ENCODE data around the gene DNHD1. TPM values are rescaled to one million over a fixed set of nuclear protein-coding genes. Genes with fewer than 3 reads are reported as not detected.
A peak's percentile ranks its signal among the peaks of the same experiment; 100 is the strongest.

The DNHD1 gene
- total and polyA plus RNA-seq, 5 donors, result 5.4 to 10.9 (median 7.0) TPM

DNA sequence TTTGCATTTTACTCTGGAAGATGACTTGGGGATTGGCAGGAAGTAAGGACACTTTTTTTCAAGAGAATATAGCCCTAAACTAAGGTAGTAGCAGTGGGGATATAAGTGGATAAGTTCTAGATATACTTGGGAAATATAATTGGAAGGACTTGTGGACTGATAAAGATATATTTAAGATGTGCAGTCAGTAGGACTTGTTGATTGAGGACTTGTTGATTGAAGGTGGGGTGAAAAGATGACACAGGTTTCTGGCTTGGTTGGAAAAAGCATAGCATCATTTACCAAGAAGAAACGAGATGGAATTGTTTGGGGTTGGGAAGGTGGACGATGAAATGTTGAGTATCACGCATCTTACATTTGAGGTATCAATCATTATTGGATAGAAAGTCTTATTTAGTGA lies 116.4 kb downstream of the DNHD1 start:
- H3K4me3 ChIP-seq (ENCODE audit: low read length), result no peak overlapping the region
- H3K9me3 ChIP-seq (ENCODE audit: control insufficient read depth, low read length), result no peaks in the 10 kb centered on the region
- DNase-seq, result no peak
- ATAC-seq, result no peak
- H3K27ac ChIP-seq (ENCODE audit: low read length), result no peak overlapping the region
- intact Hi-C loops (cut with DNase I), result loop anchor here in 3 of 4 donors (2.0 to 5.0 kb wide), 2 partner anchors 69 kb away; partner anchors contain the start of gene MRPL17 (in 3 of the 3)
- WGBS, result 96% methylated on average over 3 of the region's 3 CpGs
- no peaks in the 10 kb centered on the region for H3K27me3 ChIP-seq (ENCODE audit: control insufficient read depth, insufficient read depth)
- peaks cover 2% of the 10 kb centered on the region for H3K4me1 ChIP-seq (ENCODE audit: control insufficient read depth, insufficient read depth, low read length)

DNA sequence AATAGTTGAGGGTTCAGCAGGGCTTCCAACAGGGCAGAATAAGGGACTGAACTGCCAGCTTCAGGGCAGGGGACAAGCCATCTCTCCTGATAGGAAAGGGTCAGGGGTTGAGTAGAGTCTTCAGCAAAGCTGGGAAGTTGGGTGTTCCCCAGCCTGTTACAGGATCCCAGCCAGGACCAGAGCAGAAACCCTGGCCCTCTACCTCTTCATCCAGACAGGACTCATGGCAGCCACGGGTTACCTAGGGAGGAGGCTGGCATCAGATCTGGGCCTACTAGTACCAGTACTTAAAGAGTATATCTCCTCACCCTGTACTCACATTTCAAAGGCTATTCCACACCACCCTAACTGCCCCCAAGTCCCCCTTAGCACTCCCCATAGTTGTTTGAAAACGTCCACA lies 117.4 kb downstream of the DNHD1 start:
- H3K9me3 ChIP-seq (ENCODE audit: control insufficient read depth, low read length), result no peaks in the 10 kb centered on the region
- peaks cover 2% of the 10 kb centered on the region for H3K4me1 ChIP-seq (ENCODE audit: control insufficient read depth, insufficient read depth, low read length)
- ATAC-seq, result no peak
- no peak overlapping the region for H3K27ac ChIP-seq (ENCODE audit: low read length)
- WGBS, result 88% methylated on average over 2 of the region's 2 CpGs
- DNase-seq, result no peak
- H3K27me3 ChIP-seq (ENCODE audit: control insufficient read depth, insufficient read depth), result no peaks in the 10 kb centered on the region
- intact Hi-C loops (cut with DNase I), result loop anchor here in 2 of 4 donors (5.0 kb wide), 1 partner anchor 68 kb away; the partner anchor contains the start of gene MRPL17 (in 2 of the 2)
- H3K4me3 ChIP-seq (ENCODE audit: low read length), result no peak overlapping the region

DNA sequence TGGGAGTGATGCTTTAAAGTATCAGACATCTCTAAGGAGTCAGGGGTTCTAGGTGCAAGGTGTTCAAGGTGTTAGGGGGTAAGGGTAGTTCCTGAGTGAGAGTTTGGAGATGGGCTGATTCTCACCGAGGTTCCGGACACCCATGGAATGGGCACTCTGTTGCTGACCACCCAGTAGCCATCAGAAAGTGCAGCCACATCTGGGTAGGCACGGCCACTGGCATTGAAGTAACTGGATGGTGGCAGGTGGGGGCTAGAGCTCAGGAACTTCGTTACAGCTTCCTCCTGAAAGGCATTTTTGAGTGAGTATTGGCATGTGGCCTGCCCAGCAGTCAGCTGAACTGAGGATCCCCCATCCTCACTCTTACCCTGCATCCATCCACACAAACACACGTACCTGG lies 118.0 kb downstream of the DNHD1 start:
- DNase-seq, result no peak
- Histone ChIP-seq H3K4me1 (ENCODE audit: control insufficient read depth, insufficient read depth, low read length) (peaks cover 2% of the 10 kb centered on the region), H3K27ac (ENCODE audit: low read length) (no peak overlapping the region), H3K4me3 (ENCODE audit: low read length) (no peak overlapping the region), H3K27me3 (ENCODE audit: control insufficient read depth, insufficient read depth) (no peaks in the 10 kb centered on the region), H3K9me3 (ENCODE audit: control insufficient read depth, low read length) (no peaks in the 10 kb centered on the region)
- 95% methylated on average over 5 of the region's 5 CpGs for WGBS
- no peak for ATAC-seq
- intact Hi-C loops (cut with DNase I), result no loop called here

DNA sequence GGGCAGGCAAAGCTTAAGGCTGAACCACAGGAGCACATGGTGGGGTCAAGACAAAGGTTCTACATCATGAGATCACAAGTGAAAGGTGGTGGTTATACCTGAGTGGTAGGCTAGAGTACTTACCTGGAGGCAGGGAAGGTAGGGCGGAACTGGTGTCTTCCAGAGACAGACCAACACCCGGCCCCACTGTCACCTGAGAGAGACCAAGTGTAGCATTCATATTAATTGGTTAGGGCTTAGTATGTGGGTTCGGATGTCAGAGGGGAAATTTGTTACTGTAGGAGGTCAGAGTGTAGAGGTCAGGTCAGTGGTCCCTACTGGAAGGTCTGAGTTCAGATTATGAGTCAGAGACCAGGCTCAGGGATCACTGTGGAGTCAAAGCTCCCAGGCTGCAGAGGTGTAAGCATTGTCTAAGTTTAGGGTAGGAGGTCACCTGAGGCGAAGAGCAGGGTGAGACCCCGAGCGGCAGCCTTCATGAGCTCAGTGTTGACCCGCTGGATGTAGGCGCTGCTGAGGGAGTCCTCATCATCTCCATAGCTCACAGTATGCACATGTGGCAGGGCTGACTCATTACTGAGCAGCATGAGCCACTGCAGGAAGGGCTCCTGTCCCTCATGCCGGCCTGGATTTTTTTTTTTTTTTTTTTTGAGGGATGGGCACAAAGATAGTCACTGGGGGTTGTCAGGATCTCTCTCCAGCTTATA lies 119.0 kb downstream of the DNHD1 start:
- WGBS, result 95% methylated on average over 9 of the region's 9 CpGs
- H3K9me3 ChIP-seq (ENCODE audit: control insufficient read depth, low read length), result no peaks in the 10 kb centered on the region
- no peak for ATAC-seq
- intact Hi-C loops (cut with DNase I), result no loop called here
- H3K4me3 ChIP-seq (ENCODE audit: low read length), result no peak overlapping the region
- H3K27ac ChIP-seq (ENCODE audit: low read length), result no peak overlapping the region
- peaks cover 2% of the 10 kb centered on the region for H3K4me1 ChIP-seq (ENCODE audit: control insufficient read depth, insufficient read depth, low read length)
- no peaks in the 10 kb centered on the region for H3K27me3 ChIP-seq (ENCODE audit: control insufficient read depth, insufficient read depth)
- DNase-seq, result no peak

DNA sequence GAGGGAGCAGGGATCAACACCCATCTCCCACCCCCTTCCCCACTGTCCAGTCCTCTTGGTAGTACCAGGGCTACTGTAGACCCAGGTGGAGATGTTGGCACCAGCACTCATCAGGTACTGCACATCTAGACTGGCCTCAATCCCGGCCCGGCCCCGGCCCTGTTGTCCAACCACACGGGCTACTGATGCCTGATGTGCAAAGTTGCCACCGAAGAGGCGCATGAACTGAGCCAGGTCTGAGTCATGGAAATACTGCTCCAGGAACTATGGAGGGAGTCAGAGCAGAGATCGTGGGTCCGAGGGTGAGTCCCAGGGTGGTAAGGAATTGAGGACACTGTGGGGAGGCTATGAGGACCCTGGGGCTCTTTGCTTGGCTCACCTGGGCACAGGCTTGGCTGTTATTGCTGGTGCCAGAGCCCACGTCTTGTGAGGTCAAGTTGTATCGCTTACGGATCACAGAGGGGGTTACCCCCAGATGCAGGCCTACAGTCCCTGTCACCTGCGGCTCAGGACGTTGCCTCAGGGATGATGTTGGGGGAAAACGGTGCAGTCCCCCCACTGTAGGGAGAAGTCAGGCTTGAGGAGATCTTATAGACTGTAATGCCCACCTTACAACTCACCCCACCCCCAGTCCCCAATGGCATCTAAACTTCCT lies 119.6 kb downstream of the DNHD1 start:
- Histone ChIP-seq H3K27me3 (ENCODE audit: control insufficient read depth, insufficient read depth) (no peaks in the 10 kb centered on the region), H3K4me3 (ENCODE audit: low read length) (no peak overlapping the region), H3K4me1 (ENCODE audit: control insufficient read depth, insufficient read depth, low read length) (peaks cover 2% of the 10 kb centered on the region), H3K27ac (ENCODE audit: low read length) (no peak overlapping the region), H3K9me3 (ENCODE audit: control insufficient read depth, low read length) (no peaks in the 10 kb centered on the region)
- intact Hi-C loops (cut with DNase I), result no loop called here
- 93% methylated on average over 14 of the region's 14 CpGs for WGBS
- DNase-seq, result peak in 1 of 3 donors; percentile 40
- no peak for ATAC-seq

DNA sequence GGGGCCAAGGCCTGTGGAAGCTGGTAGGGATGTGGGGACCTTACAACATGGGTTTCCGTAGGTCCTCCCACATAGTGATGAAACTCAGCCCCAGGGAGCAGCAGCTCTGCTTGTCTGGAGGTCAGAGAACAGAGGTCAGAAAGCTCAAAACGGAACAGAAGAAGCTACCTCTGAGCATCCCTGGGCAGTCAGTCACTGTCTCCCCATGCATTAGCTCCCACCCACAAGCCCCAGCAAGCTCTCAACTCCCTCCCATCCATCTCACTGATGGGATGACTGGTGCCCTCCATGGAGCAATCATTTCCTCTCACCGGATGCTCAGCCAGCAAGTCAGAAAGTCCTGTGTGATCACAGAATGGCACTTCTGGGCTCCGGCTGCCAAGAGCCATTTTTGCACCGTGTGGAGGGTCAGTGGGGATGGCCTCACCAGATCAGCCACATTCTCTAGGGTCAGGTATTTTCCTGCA lies 120.3 kb downstream of the DNHD1 start:
- DNase-seq, result no peak
- intact Hi-C loops (cut with DNase I), result no loop called here
- no peak for ATAC-seq
- no peak overlapping the region for H3K27ac ChIP-seq (ENCODE audit: low read length)
- H3K4me3 ChIP-seq (ENCODE audit: low read length), result no peak overlapping the region
- H3K4me1 ChIP-seq (ENCODE audit: control insufficient read depth, insufficient read depth, low read length), result peaks cover 2% of the 10 kb centered on the region
- no peaks in the 10 kb centered on the region for H3K27me3 ChIP-seq (ENCODE audit: control insufficient read depth, insufficient read depth)
- H3K9me3 ChIP-seq (ENCODE audit: control insufficient read depth, low read length), result no peaks in the 10 kb centered on the region
- WGBS, result 77% methylated on average over 5 of the region's 5 CpGs

DNA sequence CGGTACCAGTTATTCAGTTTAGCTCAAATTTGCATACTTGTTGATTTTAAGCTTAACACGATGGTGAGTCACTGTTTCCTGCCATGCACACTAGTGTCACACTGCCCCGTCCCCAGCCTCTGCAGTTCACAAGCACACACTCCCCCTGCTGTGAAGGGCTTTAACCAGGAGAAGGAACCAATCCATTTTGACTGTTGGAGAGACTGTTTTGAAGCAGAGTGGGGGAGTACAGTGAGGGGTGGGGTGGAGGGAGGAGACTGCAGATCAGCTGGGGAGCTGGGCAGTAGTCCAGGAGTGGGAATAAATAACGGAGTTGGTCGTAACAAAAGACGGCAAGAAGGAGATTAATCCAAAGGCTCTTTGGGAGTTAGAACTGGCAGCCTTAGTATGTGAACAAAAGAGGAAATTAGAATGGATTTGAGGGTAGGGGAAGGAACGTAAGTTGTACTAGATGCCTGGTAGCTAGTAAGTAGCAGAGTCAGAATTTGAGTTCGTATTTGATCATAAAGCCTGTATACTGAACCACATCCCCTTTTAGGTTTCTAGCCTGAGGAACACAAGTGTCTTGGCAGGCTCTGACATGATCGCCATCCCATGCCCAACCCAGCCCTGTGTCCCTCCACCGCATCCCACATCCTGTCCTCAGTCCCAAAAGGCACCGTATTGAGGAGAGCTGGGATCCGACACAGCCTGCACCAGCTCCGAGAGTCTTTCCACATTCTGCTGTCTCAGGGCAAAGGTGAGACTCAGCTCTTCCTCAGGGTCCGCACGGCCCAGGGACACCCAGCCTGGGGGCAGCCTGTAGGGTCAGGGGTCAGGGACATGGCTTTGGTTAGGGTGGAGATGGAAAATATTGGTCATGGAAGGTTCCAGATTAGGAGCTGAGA lies 121.3 kb downstream of the DNHD1 start:
- Histone ChIP-seq H3K4me3 (ENCODE audit: low read length) (peak overlapping the region; percentile 79), H3K4me1 (ENCODE audit: control insufficient read depth, insufficient read depth, low read length) (peaks cover 2% of the 10 kb centered on the region), H3K27ac (ENCODE audit: low read length) (peak overlapping the region; percentile 84), H3K9me3 (ENCODE audit: control insufficient read depth, low read length) (no peaks in the 10 kb centered on the region), H3K27me3 (ENCODE audit: control insufficient read depth, insufficient read depth) (no peaks in the 10 kb centered on the region)
- WGBS, result 8% methylated on average over 15 of the region's 15 CpGs
- ATAC-seq, result peak; percentile 15 to 27
- DNase-seq, result peak in 1 of 3 donors; percentile 69
- intact Hi-C loops (cut with DNase I), result no loop called here

DNA sequence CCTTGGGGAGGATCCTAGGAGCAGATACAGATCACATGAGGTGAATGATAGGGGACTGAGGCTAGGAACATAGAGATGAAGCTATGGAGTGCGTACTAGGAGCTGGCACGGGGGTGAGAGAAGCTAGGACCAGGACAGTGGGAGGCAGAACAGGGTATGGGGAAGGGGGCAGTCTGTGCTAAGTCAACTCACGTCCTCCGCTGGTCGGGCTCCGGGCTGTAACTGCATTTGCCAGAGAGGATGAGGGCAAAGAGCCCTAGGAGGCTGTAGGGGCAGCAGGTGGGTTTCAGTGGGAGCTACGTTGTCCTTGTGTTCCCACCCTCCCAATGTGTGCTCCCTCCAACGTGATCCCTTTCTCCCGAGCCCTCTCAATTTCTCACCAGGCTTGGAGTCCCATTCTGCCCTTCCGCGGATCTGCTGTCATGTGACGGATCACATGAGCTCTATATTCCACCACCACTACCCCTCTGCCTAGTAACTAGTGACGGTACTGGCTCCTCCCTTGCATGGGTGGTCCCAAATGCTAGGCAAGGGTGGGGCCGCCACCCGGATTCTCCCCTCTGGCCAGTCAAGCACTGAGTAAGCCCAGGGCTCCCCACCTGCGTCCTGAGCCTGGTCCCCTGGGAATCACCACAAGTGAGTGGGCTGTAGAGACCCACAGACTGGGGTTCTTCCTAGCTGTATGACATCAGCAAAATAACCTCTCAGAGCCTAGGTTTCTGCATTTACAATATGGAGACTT lies 122.1 kb downstream of the DNHD1 start, which contains the start of gene TPP1:
TSS of gene TPP1 (minus strand) at position 419 of the 742 bp plus-strand sequence. CDS start at position 397, 22 bp downstream.
- intact Hi-C loops (cut with DNase I), result no loop called here

DNA sequence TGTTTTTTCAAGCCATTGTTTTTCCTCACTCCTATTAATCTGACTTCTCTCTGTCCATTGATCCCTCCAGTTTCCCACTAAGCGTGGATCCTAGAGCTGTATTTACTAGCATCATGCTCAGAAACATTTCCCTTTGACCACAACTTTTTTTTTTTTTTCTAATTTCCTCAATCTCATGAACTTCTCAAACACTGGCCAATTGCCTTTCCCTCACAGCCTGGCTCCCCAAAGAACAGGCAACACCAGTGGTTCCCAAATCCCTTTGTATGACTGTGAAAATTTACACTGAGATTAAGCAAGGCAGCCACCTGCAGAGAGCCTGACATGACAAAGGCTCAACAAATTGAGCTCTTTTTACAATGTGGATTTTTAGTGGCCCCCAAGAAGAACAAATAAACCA lies 123.6 kb downstream of the DNHD1 start:
- Histone ChIP-seq H3K4me3 (ENCODE audit: low read length) (no peak overlapping the region), H3K9me3 (ENCODE audit: control insufficient read depth, low read length) (no peaks in the 10 kb centered on the region), H3K4me1 (ENCODE audit: control insufficient read depth, insufficient read depth, low read length) (peaks cover 2% of the 10 kb centered on the region), H3K27me3 (ENCODE audit: control insufficient read depth, insufficient read depth) (no peaks in the 10 kb centered on the region), H3K27ac (ENCODE audit: low read length) (no peak overlapping the region)
- intact Hi-C loops (cut with DNase I), result no loop called here
- 51% methylated on average over 1 of the region's 1 CpG for WGBS
- ATAC-seq (no peak), DNase-seq (no peak)

More for the DNA sequence above, 122.1 kb downstream of the DNHD1 start, which contains the start of gene TPP1:
- Histone ChIP-seq H3K27me3 (ENCODE audit: control insufficient read depth, insufficient read depth) (no peaks in the 10 kb centered on the region), H3K9me3 (ENCODE audit: control insufficient read depth, low read length) (no peaks in the 10 kb centered on the region), H3K27ac (ENCODE audit: low read length) (peak within 1 kb of the TSS; percentile 84), H3K4me3 (ENCODE audit: low read length) (peak within 1 kb of the TSS; percentile 79), H3K4me1 (ENCODE audit: control insufficient read depth, insufficient read depth, low read length) (peaks cover 2% of the 10 kb centered on the region)
- peak; percentile 96 to 97 for ATAC-seq
- under 1% methylated on average over 16 of the region's 16 CpGs for WGBS
- DNase-seq, result peak; percentile 92 to 96 (median 94)
